ENCODE results near the gene CORO2B. TPM values are rescaled to one million over a fixed set of nuclear protein-coding genes. Genes with fewer than 3 reads are reported as not detected.

Gene CORO2B
- total RNA-seq, 4 donors from 2014 or later = 1.3 to 18.2 (median 7.0) TPM

- Histone ChIP-seq H3K36me3 (no peaks in the 10 kb centered on the region), H3K4me3 (no peak overlapping the region), H3K27me3 (no peaks in the 10 kb centered on the region), H3K4me1 (no peaks in the 10 kb centered on the region), H3K27ac (no peak overlapping the region), H3K9me3 (no peaks in the 10 kb centered on the region)
- TF ChIP-seq CTCF (IDR thresholded peaks at IDR 0.05) (no peak), POLR2A (IDR thresholded peaks at IDR 0.05) (no peak)
- intact Hi-C loops (cut with DNase I; ENCODE audit: low total_unique reads) = no loop called here
- DNase-seq = no peak
Measured at GRCh38 chr15:68663526-68663925, 84.7 kb downstream of the CORO2B start.

GRCh38 chr15:68666120-68666811 lies 87.5 kb downstream of the CORO2B start:
- H3K27ac ChIP-seq = no peak overlapping the region
- no peaks in the 10 kb centered on the region for H3K9me3 ChIP-seq
- H3K27me3 ChIP-seq = no peaks in the 10 kb centered on the region
- H3K4me1 ChIP-seq = no peaks in the 10 kb centered on the region
- intact Hi-C loops (cut with DNase I; ENCODE audit: low total_unique reads) = no loop called here
- no peaks in the 10 kb centered on the region for H3K36me3 ChIP-seq
- no peak overlapping the region for H3K4me3 ChIP-seq
- peak; percentile 7 to 9 for DNase-seq
- TF ChIP-seq CTCF (IDR thresholded peaks at IDR 0.05) (no peak), POLR2A (IDR thresholded peaks at IDR 0.05) (no peak)

- no peak overlapping the region for H3K27ac ChIP-seq
- H3K4me1 ChIP-seq = no peaks in the 10 kb centered on the region
- no peaks in the 10 kb centered on the region for H3K27me3 ChIP-seq
- intact Hi-C loops (cut with DNase I; ENCODE audit: low total_unique reads) = no loop called here
- no peak for TF ChIP-seq CTCF (IDR thresholded peaks at IDR 0.05)
- TF ChIP-seq POLR2A (IDR thresholded peaks at IDR 0.05) = no peak
- DNase-seq = peak; percentile 6 to 10
- H3K9me3 ChIP-seq = no peaks in the 10 kb centered on the region
- H3K36me3 ChIP-seq = no peaks in the 10 kb centered on the region
- H3K4me3 ChIP-seq = no peak overlapping the region
Measured at GRCh38 chr15:68666812-68667450, 88.1 kb downstream of the CORO2B start.

- Histone ChIP-seq H3K36me3 (no peaks in the 10 kb centered on the region), H3K27ac (no peak overlapping the region), H3K4me3 (no peak overlapping the region), H3K27me3 (no peaks in the 10 kb centered on the region), H3K9me3 (no peaks in the 10 kb centered on the region), H3K4me1 (no peaks in the 10 kb centered on the region)
- intact Hi-C loops (cut with DNase I; ENCODE audit: low total_unique reads) = no loop called here
- peak; percentile 4 to 13 for DNase-seq
- TF ChIP-seq CTCF (IDR thresholded peaks at IDR 0.05) (no peak), POLR2A (IDR thresholded peaks at IDR 0.05) (no peak)
Measured at GRCh38 chr15:68667800-68668625, 89.2 kb downstream of the CORO2B start.

Data from uterus (tissue), 4 donors.